ENCODE results near the gene OR6V1.

The OR6V1 gene

GRCh38 chr7:143055754-143056153 lies 3.6 kb downstream of the OR6V1 start:
- ChIA-PET POLR2A (no interaction called here), CTCF (interaction anchor here (1.1 kb wide), 1 partner anchor 10 kb away, joined by 3 read pairs; no protein-coding TSS in a partner anchor)
- DNase-seq (ENCODE audit: low read depth, low spot score), result no peak
- no peak overlapping the region for H3K4me3 ChIP-seq (ENCODE audit: low read depth, low read length)
- TF ChIP-seq CTCF (IDR thresholded peaks at IDR 0.05; ENCODE audit: insufficient read depth, low read length, missing control alignments), result no peak

- no peak for TF ChIP-seq CTCF (IDR thresholded peaks at IDR 0.05; ENCODE audit: insufficient read depth, low read length, missing control alignments)
- no peak overlapping the region for H3K4me3 ChIP-seq (ENCODE audit: low read depth, low read length)
- DNase-seq (ENCODE audit: low read depth, low spot score), result no peak
- ChIA-PET CTCF (interaction anchor here (1.8 kb wide), 1 partner anchor 13 kb away, joined by 6 read pairs; no protein-coding TSS in a partner anchor), POLR2A (no interaction called here)
These were observed 11.6 kb downstream of the OR6V1 start for GRCh38 chr7:143063741-143064140.

GRCh38 chr7:143068446-143068845 lies 16.3 kb downstream of the OR6V1 start:
- H3K4me3 ChIP-seq (ENCODE audit: low read depth, low read length), result no peak overlapping the region
- POLR2A ChIA-PET, result no interaction called here
- no peak for TF ChIP-seq CTCF (IDR thresholded peaks at IDR 0.05; ENCODE audit: insufficient read depth, low read length, missing control alignments)
- DNase-seq (ENCODE audit: low read depth, low spot score), result no peak
- CTCF ChIA-PET, result interaction anchor here (0.7 kb wide), 1 partner anchor 17 kb away, joined by 3 read pairs; no protein-coding TSS in a partner anchor

- no peak for DNase-seq (ENCODE audit: low read depth, low spot score)
- no peak overlapping the region for H3K4me3 ChIP-seq (ENCODE audit: low read depth, low read length)
- TF ChIP-seq CTCF (IDR thresholded peaks at IDR 0.05; ENCODE audit: insufficient read depth, low read length, missing control alignments), result no peak
- ChIA-PET CTCF (no interaction called here), POLR2A (interaction anchor here (0.6 kb wide), 1 partner anchor 851 kb away, joined by 3 read pairs; no protein-coding TSS in a partner anchor)
These were observed 17.9 kb downstream of the OR6V1 start for GRCh38 chr7:143069912-143070500.

- H3K4me3 ChIP-seq (ENCODE audit: low read depth, low read length), result no peak overlapping the region
- ChIA-PET CTCF (interaction anchor here (1.3 kb wide), 1 partner anchor 142 kb away, joined by 4 read pairs; no protein-coding TSS in a partner anchor), POLR2A (no interaction called here)
- TF ChIP-seq CTCF (IDR thresholded peaks at IDR 0.05; ENCODE audit: insufficient read depth, low read length, missing control alignments), result no peak
- DNase-seq (ENCODE audit: low read depth, low spot score), result no peak
These were observed 21.4 kb downstream of the OR6V1 start for GRCh38 chr7:143073556-143073955.

- TF ChIP-seq CTCF (IDR thresholded peaks at IDR 0.05; ENCODE audit: insufficient read depth, low read length, missing control alignments), result no peak
- CTCF ChIA-PET, result interaction anchor here (1.3 kb wide), 1 partner anchor 141 kb away, joined by 4 read pairs; no protein-coding TSS in a partner anchor
- no peak for DNase-seq (ENCODE audit: low read depth, low spot score)
These were observed 22.0 kb downstream of the OR6V1 start for GRCh38 chr7:143074141-143074540.

More at GRCh38 chr7:143074141-143074540, 22.0 kb downstream of the OR6V1 start:
- POLR2A ChIA-PET, result no interaction called here
- no peak overlapping the region for H3K4me3 ChIP-seq (ENCODE audit: low read depth, low read length)

Data from AG04449 (cell line).